NCI-H2081 treated with DMSO at 0.1 percent for 48 hours (cell line): ENCODE results near the gene PRKCD.

ENCODE experiments used
- DNase-seq: peaks from one replicate; lab custom pipeline; 2025; lab: John Stamatoyannopoulos, UW

Gene PRKCD

GRCh38 chr3:53190659-53191058 is 29.6 kb downstream of the PRKCD start:
- no peak for DNase-seq

- DNase-seq, result no peak
Observed at GRCh38 chr3:53191836-53192480, 30.9 kb downstream of the PRKCD start.

GRCh38 chr3:53192608-53193007 is 31.6 kb downstream of the PRKCD start:
- no peak for DNase-seq

DNA sequence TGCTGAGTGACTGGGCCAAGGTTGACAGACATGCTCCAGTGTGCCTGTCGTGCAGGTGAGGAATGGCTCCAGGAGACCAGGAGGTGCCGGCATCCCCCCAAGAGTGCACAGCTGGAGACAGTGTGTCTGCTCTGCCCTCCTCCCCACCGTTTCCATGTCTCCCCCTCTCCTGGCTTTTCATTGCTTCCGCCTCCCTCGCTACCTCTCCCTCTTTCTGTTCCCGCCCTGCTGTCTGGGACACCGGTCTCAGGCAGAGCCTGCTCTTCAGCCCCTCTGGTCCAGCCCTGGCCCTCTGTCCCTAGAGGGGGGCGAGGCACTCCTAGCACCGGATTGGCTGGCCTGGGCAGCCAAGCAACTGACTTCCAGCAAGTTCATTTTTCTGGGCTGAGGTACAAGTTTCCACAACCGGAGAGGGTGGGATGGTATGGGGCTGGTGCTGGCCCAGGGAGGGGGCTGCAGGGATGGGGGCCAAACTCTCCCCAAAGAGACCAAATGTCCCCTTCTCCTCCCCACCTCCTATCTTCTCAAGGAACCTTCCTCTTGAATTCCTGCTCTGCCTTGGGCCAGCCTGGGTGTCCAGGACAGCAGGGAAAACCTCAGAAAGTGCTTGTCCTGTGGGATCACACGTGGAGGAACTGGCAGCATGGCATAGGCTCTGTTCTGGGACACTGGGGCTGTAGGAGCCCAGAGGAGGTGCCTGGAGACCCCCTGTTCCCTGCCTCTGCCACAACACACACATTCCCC is 32.6 kb downstream of the PRKCD start:
- DNase-seq, result no peak

DNA sequence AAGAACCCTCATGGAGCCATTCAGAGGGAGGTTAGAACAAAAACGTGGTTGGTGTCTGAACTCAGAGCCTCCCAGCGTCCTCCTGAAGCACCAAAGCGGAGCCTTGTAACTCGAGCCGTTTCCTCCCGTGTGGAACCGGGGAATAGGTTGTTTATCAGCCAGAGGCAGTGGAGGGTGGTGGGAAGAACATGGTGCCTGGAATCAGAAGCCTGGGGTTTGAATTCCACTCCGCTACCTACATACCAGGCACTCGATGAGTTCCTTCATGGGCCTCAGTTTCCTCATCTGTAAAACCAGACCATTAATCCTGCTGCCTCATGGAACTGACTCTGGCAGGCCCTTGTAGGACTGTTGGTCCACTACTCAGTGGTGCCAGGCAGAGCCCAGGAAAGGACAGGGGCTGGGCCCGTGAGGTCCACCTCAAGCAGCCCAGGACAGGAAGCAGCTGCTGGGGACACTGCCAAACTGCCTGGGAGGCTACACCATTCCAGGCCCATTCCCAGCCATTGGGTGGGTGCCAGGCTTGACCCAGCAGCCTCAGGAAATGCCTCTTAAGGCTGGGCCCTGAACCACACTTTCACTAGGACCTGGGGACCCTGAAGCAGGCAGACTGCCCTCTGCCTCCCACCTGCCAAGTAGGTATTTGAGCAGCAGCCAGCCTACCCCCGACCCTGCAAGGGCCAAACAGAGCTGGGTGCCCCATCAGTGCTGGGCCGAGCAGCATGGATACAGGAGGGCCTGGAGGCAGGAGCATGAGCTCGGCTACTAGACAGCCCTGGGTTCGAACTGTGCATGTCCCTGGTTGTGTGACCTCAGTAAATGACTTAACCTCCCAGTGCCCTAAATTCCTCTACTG is 33.4 kb downstream of the PRKCD start:
- DNase-seq, result no peak

GRCh38 chr3:53195066-53195450 is 34.0 kb downstream of the PRKCD start:
- no peak for DNase-seq

- DNase-seq, result no peak
Observed at GRCh38 chr3:53195602-53196574, 34.9 kb downstream of the PRKCD start.

DNA sequence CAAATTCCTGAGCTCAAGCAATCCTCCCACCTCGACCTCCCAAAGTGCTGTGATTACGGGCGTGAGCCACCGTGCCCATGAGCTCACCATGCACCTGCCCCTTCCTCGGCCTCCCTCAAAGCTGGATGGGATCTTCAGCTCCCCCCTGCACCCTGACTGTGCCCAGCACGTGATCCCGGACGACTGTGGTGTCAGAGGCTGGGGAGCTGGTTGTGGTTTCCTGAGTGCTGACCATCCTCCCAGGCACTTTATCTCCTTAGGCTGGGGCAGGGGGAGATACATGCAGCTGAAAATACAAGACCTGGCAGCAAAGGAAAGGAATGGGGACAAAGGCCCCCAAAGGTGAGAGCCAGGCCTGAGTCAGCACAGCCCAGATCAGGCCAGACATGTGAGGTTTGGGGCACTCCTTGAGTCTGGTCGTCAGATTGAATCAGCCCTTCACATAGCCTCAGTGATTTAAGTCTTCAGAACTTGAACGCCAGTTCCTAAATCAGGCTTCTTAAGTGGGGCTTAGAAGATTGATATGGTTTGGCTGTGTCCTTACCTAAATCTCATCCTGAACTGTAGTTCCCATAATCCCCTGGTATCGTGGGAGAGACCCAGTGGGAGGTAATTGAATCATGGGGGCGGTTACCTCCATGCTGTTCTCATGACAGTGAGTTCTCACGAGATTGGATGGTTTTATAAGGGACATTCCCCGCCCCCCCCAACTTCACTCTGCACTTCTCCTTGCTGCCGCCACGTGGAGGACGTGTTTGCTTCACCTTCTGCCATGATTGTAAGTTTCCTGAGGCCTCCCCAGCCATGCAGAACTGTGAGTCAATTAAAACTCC is 35.8 kb downstream of the PRKCD start:
- no peak for DNase-seq

GRCh38 chr3:53198256-53198977 is 37.4 kb downstream of the PRKCD start:
- DNase-seq, result no peak

GRCh38 chr3:53198996-53199395 is 38.0 kb downstream of the PRKCD start:
- DNase-seq, result no peak

DNA sequence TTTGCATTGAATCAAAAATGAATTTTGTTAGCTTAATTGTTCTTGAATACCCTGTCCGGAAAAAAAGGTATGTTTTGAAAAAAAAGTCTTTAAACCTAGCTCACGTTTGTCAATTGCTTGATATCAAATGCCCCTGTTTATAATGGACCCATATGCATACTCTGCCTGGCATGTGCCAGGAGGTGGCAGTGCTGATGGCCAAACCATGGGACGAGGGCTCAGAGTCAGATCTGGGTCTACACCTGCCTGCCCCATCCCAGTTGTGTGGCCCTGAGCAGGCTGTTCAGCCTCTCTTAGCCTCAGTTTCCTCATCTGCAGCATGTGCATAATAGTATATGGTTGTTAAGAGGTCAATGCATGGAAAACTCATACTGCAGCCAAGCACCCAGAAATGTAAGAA is 38.8 kb downstream of the PRKCD start:
- DNase-seq, result no peak

DNA sequence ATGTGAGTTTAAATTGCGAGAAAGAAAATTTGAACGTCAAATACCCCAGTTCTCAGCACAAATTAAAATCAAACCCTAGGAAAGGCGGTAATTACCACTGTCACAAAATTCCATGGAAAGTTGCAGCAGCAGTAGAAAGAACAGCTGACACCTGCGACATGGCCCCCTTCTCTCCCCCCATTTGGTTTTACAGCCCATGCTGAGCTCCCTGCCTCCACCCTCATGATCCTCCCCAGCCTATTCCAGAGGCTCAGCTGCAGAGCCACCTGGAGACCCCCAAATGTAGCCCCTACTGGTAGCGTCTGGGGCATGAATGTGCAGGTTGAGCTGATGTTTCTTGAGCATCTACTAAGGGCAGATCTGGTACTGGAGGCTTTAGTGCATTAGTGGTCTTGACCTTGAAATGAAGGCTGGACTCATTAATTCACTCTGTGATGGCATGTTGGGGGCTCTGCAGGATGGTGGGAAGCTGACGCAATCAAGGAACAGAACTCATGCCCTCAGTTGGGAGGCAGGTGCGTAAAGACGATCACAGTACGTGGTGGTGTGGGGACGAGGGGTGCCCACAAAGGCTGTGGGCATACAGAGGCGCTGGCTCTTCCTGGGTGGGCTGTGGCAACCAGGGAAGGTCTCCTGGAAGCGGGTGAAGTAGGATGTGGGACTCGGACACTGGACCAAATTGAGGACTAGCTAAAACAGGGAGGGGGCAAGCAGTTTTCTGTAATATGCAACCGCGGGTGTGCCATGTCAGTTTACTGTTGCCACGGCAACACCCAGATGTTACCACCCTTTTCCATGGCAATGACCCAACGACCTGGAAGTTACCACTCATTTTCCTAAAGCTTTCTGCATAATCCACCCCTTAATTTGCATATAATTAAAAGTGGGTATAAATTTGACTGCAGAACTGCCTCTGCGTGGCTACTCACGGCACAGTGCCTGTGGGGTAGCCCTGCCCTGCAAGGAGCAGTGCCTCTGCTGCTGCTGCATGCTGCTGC is 39.8 kb downstream of the PRKCD start:
- no peak for DNase-seq

DNA sequence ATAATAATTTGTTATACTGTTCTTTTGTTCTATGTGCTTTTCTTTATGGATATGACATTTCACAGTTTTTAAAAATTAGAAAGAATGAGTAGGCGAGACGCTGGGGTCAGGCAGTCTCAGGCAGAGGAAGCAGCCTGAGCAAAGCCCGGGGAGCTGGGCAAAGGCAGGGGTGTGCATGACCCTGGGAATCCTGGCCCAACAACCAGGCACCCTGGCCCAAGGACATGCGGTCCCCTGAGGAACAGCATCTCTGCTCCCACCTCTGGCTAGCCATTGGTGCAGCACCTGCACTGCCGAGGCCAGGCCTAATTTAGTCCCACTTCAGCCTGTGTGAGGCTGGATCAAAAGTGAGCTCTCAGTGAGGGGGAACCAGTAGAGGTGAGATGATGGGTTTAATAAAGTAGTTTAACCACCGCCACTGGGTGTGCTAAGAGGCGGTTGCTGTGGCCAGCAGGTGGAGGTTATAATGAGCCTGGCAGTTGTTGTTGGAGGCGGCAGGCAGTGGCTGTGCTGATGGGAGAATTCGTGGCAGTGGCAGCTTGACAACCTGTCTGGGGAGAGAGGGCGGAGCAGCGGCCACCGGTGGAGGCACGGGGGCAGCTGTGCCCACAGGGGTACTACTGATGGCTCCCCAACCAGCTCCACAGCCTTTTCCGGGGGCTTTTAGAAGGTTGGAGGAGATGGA is 41.5 kb downstream of the PRKCD start:
- no peak for DNase-seq

DNA sequence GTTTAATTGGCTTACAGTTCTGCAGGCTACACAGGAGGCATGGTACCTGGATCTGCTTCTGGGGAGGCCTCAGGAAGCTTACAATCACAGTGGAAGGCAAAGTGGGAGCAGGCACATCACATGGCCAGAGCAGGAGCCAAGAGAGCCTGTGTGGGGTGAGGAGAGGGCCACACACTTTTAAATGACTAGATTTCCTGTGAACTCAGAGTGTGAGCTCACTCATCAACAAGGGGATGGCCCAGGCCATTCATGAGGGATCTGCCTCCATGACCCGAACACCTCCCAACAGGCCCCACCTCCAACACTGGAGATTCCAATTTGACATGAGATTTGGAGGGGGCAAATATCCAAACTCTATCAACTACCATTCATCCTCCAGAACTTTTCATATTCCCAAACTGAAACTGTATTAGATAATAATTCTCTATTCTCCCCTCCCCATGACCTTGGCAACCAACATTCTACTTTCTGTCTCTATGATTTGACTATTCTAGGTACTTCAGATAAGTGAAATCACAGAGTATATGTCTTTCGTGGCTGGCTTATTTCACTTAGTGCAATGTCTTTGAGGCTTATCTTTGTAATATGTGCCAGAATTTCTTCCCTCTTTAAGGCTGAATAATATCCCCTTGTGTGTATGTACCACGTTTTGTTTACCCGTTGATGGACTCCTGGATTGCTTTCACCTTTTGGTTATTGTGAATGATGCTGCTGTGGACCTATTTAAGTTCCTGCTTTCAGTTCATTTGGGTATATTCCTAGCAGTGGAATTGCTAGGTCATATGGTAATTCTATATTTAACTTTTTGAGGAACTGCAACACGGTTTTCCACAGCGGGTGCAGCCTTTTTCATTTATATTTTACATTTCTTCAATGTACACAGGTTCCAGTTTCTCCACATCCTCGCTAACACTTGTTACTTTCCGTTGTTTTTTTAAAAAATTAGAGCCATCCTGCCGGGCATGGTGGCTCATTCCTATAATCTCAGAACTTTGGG is 51.0 kb downstream of the PRKCD start:
- DNase-seq, result no peak

DNA sequence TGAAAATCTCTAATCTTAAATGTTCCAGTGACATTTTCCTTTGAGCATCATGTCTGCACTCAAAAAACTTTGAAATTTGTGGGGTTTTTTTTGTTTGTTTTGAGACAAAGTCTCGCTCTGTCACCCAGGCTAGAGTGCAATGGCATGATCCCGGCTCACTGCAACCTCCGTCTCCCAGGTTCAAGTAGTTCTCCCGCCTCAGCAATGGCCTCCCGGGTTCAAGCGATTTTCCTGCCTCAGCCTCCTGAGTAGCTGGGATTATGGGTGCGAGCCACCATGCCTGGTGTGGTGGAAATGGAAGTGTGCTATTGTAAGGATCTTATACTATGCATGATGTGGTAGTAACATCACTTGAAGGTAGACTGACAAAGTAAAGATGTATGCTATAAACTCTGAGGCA is 52.3 kb downstream of the PRKCD start:
- no peak for DNase-seq

GRCh38 chr3:53215816-53216215 is 54.8 kb downstream of the PRKCD start:
- DNase-seq, result no peak

GRCh38 chr3:53216723-53217122 is 55.7 kb downstream of the PRKCD start:
- no peak for DNase-seq
